ENCODE measurements around the gene OR8B12.
"Not testable (repeated sequence)": the region's sequence is repeated elsewhere in the genome, so short reads cannot be mapped to it uniquely, and the experiment has no call there.

Gene OR8B12

GRCh38 chr11:124534051-124534450, 9.4 kb downstream of the OR8B12 start:
- no peak overlapping the region for H3K4me3 ChIP-seq (replicated peaks; ENCODE audit: low read depth, low read length)
- no peak for TF ChIP-seq CTCF (IDR thresholded peaks at IDR 0.05; ENCODE audit: low read length, missing control alignments)
- DNase-seq (ENCODE audit: low read depth): no peak

GRCh38 chr11:124533626-124534025, 9.8 kb downstream of the OR8B12 start:
- DNase-seq (ENCODE audit: low read depth): no peak
- no peak overlapping the region for H3K4me3 ChIP-seq (replicated peaks; ENCODE audit: low read depth, low read length)
- no peak for TF ChIP-seq CTCF (IDR thresholded peaks at IDR 0.05; ENCODE audit: low read length, missing control alignments)

- DNase-seq (ENCODE audit: low read depth): no peak
- TF ChIP-seq CTCF (IDR thresholded peaks at IDR 0.05; ENCODE audit: low read length, missing control alignments): no peak
- no peak overlapping the region for H3K4me3 ChIP-seq (replicated peaks; ENCODE audit: low read depth, low read length)
Observed at GRCh38 chr11:124520550-124520854, 23.0 kb downstream of the OR8B12 start.

- H3K4me3 ChIP-seq (replicated peaks; ENCODE audit: low read depth, low read length): no peak overlapping the region
- TF ChIP-seq CTCF (IDR thresholded peaks at IDR 0.05; ENCODE audit: low read length, missing control alignments): no peak
- DNase-seq (ENCODE audit: low read depth): peak; percentile 45
Observed at GRCh38 chr11:124519850-124520549, 23.5 kb downstream of the OR8B12 start.

- H3K4me3 ChIP-seq (replicated peaks; ENCODE audit: low read depth, low read length): no peak overlapping the region
- peak; percentile 54 for DNase-seq (ENCODE audit: low read depth)
- no peak for TF ChIP-seq CTCF (IDR thresholded peaks at IDR 0.05; ENCODE audit: low read length, missing control alignments)
Observed at GRCh38 chr11:124518989-124519451, 24.4 kb downstream of the OR8B12 start.

GRCh38 chr11:124517314-124517713, 26.1 kb downstream of the OR8B12 start:
- no peak for DNase-seq (ENCODE audit: low read depth)
- no peak for TF ChIP-seq CTCF (IDR thresholded peaks at IDR 0.05; ENCODE audit: low read length, missing control alignments)
- no peak overlapping the region for H3K4me3 ChIP-seq (replicated peaks; ENCODE audit: low read depth, low read length)

- not testable (repeated sequence) for H3K4me3 ChIP-seq (replicated peaks; ENCODE audit: low read depth, low read length); DNase-seq (ENCODE audit: low read depth)
Observed at GRCh38 chr11:124514675-124515074, 28.8 kb downstream of the OR8B12 start.

All from fibroblast of pulmonary artery (primary cell).